Panc1 (cell line): ENCODE results near the gene MYO7B.

Source experiments
- POLR2AphosphoS5 ChIP-seq: IDR thresholded peaks from 2 replicates; pipeline ENCODE4 v1.6.1; 2012; ENCODE audit warnings: mild to moderate bottlenecking, low read depth, low read length, moderate library complexity
- REST ChIP-seq, 2 experiments: IDR thresholded peaks; 2 replicates each; pipeline ENCODE4 v1.6.1; 2011 to 2012; ENCODE audit warnings: low read depth in 2 of 2, control low read depth in 1 of 2, low read length in 1 of 2, mild to moderate bottlenecking in 1 of 2, moderate library complexity in 1 of 2; ENCODE audit not compliant: insufficient read depth in 1 of 2
- SIN3A ChIP-seq: IDR thresholded peaks from 2 replicates; pipeline ENCODE4 v1.6.1; 2012; ENCODE audit warnings: low read depth, mild to moderate bottlenecking, low read length, moderate library complexity, borderline replicate concordance; ENCODE audit not compliant: insufficient read depth
- TF ChIP-seq, protein P1 (sequence below): fragments of 450-650 bp; IDR thresholded peaks from 2 replicates; pipeline ENCODE4 v1.5.1; 2017; ENCODE audit warnings: mild to moderate bottlenecking

DNA sequence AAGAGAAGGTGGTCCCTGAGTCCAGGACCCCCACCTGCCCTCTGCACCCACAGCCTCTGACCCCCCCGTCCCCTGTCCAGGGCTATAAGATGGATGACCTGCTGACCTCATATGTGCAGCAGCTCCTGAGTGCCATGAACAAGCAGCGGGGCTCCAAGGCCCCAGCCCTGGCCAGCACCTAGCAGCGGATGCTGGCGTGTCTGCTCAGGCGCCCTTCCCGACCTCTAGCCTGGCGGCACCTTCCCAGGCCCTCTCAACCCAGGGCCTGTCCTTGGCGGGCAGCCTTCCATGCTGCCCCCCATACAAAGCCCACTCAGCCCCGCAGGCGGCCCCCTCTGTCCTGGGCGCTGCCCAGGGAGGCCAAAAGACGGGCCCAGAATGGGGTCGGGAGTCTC is 101.8 kb downstream of the MYO7B start:
- TF ChIP-seq, protein P1, sequence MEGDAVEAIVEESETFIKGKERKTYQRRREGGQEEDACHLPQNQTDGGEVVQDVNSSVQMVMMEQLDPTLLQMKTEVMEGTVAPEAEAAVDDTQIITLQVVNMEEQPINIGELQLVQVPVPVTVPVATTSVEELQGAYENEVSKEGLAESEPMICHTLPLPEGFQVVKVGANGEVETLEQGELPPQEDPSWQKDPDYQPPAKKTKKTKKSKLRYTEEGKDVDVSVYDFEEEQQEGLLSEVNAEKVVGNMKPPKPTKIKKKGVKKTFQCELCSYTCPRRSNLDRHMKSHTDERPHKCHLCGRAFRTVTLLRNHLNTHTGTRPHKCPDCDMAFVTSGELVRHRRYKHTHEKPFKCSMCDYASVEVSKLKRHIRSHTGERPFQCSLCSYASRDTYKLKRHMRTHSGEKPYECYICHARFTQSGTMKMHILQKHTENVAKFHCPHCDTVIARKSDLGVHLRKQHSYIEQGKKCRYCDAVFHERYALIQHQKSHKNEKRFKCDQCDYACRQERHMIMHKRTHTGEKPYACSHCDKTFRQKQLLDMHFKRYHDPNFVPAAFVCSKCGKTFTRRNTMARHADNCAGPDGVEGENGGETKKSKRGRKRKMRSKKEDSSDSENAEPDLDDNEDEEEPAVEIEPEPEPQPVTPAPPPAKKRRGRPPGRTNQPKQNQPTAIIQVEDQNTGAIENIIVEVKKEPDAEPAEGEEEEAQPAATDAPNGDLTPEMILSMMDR = no peak
- TF ChIP-seq POLR2AphosphoS5 (no peak), REST (IDR thresholded peaks at IDR 0.05; ENCODE audit: insufficient read depth in 1 of 2, low read depth in 2 of 2, low read length in 1 of 2) (no peak), SIN3A (no peak)
